Activated CD4-positive, alpha-beta T cell treated with anti-CD3 and anti-CD28 coated beads for 4 hours (primary cell): ENCODE measurements around the gene MUCL1.
A peak's percentile ranks its signal among the peaks of the same experiment; 100 is the strongest.
"Not testable (repeated sequence)": the region's sequence is repeated elsewhere in the genome, so short reads cannot be mapped to it uniquely, and the experiment has no call there.

Experiments used
- DNase-seq, 2 donors: peaks; one replicate each; pipeline ENCODE4 v3.0.0-alpha.2; 2020

MUCL1 gene, protein sequence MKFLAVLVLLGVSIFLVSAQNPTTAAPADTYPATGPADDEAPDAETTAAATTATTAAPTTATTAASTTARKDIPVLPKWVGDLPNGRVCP

DNA sequence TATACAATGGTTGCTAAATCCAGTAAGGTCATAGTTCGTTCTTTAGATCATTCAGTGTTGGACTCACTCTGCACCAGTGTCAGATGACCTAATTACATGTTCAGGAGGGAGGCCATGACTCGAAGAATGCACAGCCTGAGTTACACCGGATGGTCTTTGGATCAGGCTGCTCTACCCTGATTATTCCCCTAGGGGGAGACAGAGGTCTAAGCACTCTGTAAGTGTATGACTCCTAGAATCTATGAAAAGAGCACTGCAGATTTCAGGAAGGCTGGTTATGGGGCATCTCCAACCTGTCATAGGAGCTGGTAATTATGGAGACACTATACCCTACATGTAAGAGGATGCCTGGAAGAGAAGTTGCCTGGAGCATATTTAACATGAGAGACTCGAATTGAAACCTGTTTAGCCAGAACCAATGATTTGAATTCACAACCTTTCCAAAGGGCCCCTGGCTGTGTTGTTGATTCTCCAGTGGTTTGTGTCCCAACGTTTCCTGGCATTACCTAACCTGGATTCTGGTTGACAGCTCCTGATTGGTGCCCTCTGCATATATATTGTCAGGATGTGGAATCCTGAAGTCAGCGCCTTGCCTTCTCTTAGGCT, at the start of gene MUCL1:
MUCL1 (plus strand) TSS at position 584 of the 606 bp plus-strand sequence. CDS start 67 bp downstream, outside the sequence.
- DNase-seq = peak; percentile 69 to 85

DNA sequence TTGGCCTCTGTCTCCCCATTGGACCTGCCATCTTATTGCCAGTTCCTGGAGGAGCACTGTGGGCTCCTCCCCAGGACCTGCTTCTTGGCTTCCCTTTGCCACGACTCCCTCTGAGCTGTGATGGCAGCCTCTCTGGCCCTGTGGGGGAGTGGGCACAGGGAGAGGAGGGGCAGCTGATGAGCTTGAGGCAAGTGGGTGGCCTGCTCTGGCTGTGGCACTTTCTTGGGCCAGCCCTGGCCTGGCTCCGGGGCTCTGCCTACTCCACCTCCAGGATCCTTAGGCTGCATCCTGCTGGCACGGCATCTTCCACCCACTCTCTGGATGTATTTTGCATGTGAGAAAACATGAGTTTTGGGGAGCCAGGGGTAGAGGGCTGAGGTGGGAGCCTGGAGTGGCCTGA, 32.6 kb upstream of the MUCL1 start:
- DNase-seq = no peak

DNA sequence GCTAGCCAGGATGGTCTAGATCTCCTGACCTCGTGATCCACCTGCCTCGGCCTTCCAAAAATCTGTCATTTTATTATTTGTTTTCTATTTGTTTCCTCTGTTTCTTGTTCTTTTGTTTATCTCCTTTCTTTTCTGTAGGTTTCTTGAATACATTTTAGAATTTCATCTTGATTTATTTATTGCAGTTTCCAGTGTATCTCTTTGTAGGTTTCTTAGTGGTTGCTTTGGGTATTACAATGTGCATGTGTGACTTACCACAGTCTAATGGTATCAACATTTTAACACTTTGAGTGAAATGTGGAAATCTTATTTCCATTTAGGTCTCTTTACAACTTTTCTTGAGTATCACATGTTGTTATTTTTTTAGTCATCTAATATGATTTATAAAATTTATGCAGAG, 29.9 kb upstream of the MUCL1 start:
- DNase-seq = no peak

DNA sequence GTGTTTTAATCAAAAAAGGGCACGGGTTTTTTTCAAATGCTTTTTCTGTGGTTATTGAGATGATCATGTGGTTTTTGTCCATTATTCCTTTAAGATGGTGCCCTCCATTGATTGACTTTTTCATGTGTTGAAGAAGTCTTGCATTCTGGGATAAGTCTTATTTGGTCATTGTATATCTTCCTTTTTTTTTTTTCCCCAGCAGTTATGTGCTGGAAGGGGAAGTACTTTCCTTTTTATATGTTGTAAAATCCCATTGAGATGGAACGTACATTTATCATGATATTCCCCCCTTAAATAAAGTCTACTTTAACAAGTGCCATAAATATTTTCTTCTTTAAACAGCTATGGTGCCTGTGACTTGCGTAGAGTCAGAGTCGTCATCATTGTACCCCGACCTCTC, 24.8 kb upstream of the MUCL1 start:
- DNase-seq = no peak

DNA sequence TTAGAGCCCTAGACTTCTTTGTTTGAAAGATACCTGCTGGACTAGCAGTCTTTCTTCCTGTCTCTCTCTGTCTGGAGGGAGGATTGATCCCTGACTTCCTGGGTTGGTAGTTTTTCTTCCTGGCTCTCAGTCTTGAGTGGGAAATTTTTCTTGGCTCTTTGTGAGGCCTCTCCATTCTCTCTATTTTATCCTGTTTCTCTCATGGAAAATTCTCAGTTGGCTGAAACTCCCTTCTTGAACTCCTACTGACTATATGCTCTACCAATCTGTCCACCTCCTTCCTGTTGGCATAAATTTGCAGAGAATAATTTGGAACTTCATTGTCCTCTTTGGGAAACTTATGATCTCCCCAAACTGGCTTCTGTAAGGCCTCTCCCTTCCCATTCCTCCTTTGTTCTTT, 24.1 kb upstream of the MUCL1 start:
- no peak for DNase-seq

DNA sequence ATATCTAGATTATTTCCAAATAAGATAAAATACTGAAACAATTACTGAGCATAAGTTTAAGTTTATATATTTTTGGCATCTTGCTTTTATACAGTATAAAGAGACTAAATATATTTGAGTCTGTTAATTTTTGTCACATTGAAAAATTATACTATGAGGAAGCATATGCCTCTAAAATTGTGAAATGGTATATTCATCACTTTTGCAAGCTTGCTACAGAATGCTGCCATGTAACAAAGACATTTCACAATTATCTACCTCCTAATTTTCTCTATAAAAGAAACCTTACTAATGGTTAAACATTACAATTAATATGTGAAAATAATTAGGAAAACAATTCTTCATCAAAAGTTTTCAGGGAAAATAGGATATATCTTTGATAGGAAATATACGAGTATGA, 22.7 kb upstream of the MUCL1 start:
- no peak for DNase-seq

DNA sequence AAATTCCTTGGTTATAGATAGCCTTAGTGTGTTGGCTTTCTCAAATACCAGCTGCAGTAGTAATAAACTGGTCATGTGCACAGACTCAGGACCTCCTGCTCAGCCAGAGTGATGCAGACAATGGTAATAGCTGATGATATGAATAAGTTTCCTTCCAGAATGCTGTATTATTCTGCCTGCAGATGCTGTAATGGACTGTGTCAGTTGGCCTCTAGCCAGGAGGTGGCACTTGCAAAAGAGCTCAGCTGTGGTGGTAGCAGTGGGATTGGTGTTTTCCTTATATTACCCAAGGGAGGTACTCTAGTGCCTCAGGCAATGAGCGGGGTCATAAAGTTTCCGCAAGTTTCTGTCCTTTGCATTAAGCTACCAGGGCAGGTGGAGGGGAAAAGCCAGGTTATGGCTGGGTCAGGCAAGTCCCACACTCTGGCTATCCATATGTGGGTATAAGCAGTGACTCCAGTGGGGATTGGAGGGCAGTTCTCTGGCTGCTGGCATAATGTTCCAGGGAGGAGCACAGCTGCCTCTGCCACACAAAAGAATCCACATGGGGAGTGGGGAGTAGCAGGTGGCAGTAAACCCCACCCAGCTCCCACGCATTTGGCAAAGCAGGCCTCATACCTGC, 14.0 kb upstream of the MUCL1 start:
- no peak for DNase-seq

DNA sequence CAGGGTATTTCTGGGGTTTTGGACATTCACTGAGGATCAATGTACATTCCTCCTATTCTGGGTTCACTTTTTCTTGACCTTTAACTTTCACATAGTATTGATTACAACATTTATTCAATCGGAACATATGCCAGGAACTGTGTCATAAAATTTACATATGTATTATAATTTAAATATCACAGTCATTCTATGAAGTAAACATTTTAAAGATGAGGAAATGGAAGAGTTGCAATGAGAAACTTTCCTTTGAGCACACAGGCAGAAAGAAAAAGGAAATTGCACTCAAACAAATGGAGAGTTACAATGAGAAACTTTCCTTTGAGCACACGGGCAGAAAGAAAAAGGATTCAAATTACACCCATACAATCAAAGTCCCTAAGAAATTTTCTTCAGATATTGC, 3.1 kb downstream of the MUCL1 start:
- DNase-seq = no peak

DNA sequence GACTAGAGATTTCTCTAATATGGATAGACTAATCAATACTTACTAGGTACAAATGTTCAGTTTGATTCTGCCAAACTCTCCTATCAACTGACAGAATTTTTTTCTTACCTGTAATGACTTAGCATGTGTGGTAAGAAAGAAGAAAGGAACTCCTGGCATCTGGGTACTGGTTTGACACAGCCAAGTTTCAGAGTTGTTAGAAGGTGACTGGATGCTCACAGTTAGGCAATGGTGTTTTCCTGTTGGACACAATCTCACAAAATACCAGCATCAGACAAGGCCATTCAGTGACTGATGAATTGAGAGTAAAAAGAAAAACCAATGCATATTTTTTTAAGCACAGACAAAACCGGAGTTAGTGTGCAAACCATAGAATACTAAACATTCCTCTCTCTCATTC, 4.2 kb downstream of the MUCL1 start:
- DNase-seq = no peak

DNA sequence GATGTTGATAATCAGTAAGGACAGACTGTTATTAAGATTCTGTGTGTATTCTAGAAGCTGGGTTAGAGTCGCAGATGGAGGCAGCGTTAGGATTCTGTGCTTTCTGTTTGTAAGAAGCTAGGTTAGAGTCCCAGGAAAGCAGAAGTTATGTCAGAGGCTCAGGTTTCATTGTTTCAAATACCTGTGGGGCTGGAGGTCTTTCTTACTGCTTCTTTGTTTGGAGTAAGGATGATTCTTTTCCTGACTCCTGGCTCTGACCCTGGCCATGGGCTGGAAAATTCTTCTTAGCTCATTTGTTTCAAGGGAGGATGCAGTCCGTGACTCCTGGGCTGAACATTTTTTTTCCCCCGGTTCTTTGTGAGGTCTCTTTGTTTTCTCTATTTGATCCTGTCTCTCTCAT, 5.2 kb downstream of the MUCL1 start:
- DNase-seq = no peak

DNA sequence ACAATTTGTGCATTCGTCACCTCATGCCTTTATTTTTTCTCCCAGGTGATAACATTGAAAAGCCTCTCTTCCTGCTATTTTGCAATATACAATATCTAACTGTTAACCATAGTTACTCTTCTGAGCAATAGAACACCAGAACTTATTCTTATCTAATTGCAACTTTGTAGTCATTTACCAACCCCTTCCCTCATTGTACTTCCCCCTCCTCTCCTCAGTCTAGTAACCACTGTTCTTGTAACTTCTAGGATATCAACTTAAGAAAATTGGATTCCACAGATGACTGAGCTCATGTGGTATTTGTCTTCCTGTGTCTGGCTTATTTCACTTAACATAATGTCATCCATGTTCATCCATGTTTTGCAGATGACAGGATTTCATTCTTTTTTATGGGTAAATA, 7.6 kb downstream of the MUCL1 start:
- no peak for DNase-seq

DNA sequence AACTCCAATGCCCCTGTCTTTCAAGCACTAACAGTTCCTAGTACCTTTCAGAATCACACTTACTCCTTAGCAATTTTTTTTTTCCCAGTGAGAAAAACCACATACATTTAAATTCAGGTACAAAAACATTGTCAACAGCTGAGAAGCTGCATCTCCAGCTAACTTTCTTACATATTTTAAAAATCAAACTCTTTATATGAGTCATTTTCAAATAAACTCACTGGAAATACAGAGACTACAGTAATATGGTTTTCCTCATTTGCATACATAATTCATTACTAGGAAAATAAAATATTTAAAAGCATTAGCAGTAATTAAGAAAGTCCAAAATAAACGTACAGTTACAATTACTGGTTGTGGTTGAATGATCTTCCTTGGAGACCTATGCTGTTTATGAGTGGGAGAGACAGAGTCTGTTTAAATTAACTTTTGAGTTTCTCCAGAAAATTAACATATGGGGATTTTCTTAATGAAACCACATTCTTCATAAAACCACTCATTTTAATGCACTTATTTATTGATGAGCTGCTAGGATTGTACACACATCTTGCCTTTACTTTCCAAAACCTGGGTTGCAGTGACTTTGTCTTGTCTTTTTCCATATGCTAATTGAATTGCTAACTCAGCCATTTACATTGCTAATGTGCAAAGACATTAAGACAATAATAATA, 9.8 kb downstream of the MUCL1 start:
- DNase-seq = no peak

DNA sequence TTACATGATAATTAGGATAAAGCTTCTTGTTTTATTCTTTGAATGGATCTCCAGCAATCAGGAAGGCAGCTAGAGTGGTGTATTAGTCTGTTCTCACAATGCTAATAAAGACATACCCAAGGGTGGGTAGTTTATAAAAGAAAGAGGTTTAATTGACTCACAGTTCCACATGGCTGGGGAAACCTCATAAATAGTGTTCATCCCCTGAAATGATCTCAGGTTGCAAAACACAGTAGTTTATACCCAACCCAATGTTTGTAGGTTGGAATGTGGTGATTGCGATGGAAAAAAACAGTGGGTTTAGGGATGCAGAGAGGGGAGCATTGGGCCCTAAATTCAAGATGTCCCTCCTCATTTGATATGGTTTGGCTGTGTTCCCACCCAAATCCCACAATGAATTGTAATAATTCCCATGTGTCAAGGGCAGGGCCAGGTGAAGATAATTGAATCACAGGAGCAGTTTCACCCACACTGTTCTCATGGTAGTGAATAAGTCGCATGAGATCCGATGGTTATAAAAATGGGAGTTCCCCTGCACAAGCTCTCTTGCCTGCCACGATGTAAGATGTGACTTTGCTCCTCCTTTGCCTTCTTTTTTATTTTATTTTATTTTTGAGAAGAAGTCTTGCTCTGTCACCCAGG, 11.5 kb downstream of the MUCL1 start:
- no peak for DNase-seq

DNA sequence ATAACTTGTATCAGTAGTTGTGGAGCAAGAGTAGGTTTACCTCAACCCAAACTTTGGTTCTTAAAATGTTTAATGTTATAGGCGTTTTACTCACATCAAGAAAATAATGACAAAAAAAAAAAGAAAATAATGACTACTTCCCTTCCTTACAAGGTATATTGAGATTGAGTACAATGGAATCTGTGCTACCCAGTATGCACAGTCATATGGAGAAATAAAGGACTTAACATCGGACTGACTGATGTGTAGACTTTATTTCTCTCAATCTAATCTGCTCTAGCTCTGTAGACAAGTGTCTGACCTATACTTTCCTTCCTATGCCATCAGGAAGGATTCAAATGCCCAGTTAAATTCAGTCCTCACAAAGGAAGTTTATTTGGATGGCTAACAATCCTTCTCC, 14.4 kb downstream of the MUCL1 start:
- DNase-seq = no peak

DNA sequence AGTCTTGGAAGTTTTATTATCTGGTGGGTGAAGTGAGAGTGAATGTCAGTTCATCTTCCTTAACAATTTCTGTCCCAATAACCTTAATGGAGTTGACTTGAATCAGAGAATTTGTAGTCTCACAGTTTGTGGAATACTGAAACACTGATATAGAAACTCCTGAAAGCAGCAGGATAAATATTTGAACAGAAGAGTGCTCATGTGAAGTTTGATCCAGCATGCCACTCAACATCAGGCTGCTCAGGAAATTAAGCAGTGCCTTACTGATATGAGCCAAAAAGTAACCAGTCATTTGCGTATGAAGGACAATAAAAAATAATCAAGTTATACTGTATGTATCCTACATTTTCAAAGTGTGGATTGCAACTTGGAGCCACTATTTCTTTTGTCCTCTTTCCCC, 15.7 kb downstream of the MUCL1 start:
- DNase-seq = no peak

DNA sequence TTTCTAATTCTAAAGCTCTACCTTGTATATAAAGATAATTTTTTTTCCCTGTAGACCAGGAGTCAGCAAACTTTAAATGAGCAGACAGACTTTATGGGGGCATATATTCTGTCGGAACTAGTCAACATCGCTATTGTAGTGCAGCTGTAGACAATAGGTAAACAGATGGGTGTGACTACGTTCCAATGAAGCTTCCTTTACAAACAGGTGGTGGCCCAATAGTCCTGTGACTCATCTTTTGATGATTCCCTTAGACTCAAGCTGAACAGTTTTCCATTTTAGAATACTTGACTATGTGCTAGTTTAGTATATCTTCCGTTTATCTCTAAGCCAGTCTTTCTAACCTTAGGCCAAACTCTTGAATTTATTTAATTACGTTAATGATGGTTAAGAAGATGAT, 16.3 kb downstream of the MUCL1 start:
- DNase-seq = no peak

DNA sequence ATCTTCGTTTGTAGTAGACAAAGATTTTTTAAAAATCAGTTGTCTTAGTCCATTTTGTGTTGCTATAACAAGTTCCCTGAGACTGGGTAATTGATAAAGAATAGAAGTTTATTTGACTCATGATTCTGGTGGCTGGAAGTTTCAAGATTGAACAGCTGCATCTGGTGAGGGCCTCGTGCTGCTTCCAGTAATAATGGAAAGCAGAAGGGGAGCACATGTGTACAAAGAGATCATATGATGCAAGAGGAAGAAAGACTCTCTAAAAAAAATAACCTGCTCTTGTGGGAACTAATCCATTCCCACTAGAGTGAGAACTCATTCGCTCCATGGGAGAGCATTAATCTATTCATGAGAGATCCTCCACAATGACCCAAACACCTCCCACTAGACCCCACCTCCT, 24.8 kb downstream of the MUCL1 start:
- no peak for DNase-seq

DNA sequence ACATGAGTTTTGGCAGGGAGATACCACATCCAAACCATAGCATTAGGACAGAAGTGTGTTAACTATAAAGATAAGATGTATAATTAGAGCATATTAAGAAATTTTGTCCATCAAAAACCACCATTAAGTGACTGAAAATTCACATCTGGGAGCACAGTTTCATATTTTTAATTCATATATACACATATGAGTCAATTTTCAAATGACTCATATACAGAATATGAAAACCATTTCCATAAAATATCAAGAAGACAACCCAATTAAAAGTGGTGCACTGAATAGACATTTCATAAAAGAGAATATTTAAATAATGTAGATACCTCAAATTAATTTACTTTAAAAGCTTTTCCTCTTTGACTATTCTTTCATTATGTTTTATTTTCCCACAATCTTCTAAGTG, 25.3 kb downstream of the MUCL1 start:
- no peak for DNase-seq

DNA sequence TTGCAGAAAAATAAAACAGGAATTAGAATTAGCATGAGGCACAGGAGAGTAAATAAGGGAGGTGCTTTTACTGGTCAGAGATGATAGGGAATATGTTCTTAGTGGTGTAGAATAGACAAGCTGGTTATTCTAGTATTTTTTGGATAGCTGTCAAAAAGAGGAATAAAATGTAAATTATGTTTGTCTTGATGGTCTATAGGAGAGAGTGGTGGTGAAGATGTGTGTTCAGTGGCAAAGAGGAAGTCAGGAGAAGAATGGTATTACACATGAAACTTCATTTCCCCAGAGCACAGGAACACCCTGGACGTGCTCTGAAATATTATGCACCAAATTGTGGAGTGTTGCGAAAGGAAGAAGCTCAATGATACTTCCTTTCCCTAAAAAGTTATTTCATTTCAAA, 27.8 kb downstream of the MUCL1 start:
- no peak for DNase-seq

DNA sequence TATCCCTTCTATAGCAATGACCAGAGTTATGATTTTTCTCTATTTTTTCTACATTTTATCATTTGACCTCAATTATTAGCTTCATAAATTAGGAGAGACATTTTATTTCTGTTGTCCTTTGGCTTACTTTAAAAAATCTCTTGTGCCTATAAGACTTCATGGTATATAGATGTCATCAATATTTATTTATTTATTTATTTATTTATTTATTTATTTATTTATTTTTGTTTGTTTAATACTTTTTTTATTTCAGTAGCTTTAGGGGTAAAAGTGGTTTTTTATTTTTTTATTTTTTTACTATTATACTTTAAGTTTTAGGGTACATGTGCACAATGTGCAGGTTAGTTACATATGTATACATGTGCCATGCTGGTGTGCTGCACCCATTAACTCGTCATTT, 28.3 kb downstream of the MUCL1 start:
- not testable (repeated sequence) for DNase-seq

DNA sequence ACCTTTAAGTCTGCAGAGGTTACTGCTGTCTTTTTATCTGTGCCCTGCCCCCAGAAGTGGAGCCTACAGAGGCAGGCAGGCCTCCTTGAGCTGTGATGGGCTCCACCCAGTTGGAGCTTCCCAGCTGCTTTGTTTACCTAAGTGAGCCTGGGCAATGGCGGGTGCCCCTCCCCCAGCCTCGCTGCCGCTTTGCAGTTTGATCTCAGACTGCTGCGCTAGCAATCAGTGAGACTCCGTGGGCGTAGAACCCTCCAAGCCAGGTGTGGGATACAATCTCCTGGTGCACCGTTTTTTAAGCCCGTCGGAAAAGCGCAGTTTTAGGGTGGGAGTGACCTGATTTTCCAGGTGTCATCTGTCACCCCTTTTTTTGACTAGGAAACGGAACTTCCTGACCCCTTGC, 34.1 kb downstream of the MUCL1 start:
- not testable (repeated sequence) for DNase-seq

DNA sequence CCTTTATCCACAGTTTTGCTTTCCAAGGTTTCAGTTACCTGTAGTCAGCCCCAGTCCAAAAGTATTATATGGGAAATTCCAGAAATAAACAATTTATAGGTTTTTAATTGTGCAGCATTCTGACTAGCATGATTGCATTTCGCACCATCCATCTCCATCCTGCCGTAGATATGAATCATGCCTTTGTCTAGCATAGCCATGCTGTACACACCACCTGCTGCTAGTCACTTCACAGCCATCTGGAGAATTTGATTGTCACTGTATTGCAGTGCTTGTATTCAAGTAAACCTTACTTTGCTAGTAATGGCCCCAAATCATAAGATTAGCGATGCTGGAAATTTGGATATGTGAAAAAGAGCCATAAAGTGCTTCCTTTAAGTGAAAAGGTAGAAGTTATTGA, 36.0 kb downstream of the MUCL1 start:
- no peak for DNase-seq

DNA sequence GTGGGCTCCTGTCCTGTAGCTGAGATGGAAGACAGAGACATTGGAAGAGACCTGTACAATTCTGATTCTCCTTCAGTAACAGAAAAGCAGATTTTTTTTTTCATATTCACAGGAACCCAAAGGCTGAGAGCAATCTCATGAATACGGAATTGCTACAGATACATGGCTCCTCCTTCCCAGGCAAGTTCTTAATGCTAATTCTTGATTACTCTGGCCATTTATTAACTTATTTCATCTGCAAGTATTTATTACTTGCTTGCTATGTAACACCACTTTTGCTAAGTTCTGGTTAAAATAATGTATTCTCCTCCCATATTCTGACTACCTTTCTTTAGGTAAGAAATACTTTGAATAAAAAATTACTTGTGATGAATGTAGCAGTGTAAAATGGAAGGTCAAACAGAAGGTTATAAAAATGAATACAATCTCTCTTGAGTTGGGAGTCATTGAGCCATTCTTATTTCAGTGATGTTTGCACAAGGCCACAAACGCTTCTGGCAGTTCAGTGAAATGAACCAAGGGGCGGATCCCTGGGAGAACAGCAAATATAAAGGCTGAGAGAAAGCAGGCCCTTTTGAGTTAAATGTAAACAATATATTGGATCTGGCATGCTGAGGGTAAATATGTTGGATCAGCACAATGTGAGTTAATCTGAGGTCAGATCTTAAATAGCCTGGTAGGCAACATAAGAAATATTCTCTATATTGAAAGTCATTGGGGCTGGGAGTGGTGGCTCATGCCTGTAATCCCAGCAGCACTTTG, 37.6 kb downstream of the MUCL1 start:
- no peak for DNase-seq
